GM21423 (cell line): ENCODE data around the gene VIPR2.

Experiments used
- ATAC-seq: cut with Tn5 transposase; IDR thresholded peaks from one replicate; pipeline ENCODE4 v1.9.1; 2021; ENCODE audit warnings: mild to moderate bottlenecking, moderate library complexity; ENCODE audit not compliant: unreplicated experiment

VIPR2 gene

DNA sequence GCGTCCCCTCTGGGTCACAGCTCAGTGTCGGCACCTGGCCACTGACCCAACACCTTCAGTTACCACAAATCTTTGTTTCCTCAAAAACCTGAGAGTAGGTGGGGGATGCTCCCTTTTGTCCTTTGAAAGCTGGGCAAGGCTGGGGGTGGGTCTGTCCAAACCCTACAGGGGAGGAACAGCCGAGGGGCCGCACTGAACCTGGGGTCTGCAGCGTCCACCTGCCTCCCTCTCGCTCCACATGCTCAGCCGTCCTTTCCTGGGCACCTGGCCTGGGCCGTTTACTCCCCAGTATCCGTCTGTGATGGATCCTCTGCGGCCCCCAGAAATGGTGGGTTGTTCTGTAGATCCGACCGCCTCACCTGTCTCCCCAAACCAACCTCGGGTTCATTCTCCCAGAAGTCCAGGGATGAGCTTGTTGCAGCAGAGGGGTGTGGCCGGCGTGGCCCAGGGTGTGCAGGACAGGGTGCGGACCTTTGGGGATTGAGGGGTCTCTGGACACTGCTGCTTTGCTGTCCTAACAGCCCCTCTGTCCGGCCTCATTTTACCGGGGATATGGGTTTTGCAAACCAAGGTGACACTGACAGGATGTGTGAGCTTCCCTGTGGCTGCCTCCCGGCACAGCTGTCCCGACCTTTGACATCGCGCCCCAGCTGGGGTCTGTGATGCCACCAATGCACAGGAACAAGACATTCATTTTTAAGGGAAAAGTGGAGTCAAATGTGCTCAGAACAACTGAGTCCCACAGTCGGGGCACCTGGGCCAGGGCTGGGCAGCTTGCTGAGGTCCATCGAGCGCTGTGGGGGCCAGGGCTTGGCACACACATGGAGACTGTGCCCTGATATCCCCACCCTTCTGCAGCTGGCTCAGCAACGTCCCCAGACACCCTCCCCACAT is 115.9 kb downstream of the VIPR2 start:
- ATAC-seq: no peak

DNA sequence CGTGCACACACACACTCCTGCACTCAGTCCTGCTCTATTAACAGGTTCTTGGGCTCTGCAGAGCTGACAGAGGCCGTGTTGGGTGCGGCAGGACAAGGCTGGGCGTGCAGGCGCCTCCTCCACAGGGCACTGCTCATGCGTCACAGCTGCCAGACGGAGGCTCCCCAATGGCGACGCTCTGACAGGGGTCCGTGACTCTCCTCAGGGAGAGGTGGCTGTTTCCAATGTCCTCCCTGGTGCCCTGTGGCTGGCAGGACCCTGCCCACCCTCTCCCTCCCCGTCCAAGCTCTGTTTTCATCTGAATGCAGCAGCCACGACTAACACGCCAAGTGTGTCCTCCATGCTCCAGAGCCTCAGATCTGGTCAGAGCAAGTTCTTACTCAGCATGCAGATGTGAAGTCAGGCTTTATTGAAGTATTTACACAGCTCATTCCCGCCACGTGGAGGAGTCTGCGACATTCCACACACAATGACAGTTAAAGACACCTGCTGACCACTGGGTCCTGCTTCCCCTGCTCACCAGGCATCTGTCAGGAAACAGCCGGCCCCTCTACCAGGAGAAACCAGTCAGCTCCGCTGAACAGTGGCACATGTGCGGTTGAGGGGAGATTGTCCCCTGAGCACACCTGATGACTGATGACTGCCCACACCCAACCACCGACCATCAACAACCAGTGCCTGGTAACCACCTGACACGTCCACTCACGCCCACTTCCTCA is 116.7 kb downstream of the VIPR2 start:
- ATAC-seq: no peak

- no peak for ATAC-seq
Observed at GRCh38 chr7:159027056-159027788, 117.4 kb downstream of the VIPR2 start.

DNA sequence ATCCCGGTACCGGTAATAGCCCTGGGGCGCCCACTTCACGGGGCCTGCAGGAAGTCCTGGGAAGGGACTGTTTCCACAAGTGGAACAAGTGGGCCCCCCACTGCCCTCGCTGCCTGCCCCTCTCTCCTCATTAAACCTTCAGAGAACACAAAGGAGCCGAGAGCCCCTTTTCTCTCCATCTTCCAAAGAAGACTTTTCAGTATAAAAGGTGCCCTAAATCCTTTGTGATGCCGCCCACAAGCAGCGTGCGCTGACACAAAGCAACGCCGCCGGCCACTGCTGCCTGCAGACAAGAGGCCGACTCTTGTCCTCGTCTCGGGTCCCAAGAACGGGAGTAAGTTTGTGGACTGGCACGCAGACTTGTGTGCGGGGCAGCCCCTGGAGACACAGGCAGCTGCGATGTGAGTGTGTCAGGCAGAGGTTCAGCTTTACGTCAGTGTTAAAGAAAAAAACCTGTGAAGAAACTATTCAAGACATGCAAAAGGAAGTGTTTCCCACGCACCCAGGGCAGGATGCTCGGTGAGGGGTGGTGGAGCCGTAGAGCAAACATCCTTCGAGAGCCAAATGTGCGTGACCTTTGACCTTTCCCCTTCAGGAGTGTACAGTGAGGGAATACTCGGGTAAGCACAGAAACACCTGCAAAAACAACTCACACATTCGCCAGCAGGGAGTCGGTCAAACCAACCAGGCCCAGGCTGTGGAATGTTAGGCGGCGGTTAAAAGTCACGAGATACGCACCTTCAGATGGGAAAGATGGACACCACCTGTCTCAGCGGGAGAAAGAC is 118.2 kb downstream of the VIPR2 start:
- no peak for ATAC-seq

GRCh38 chr7:159025161-159025779 is 119.4 kb downstream of the VIPR2 start:
- no peak for ATAC-seq

- no peak for ATAC-seq
Observed at GRCh38 chr7:159024280-159024951, 120.3 kb downstream of the VIPR2 start.

GRCh38 chr7:159023746-159024145 is 120.9 kb downstream of the VIPR2 start:
- ATAC-seq: no peak

DNA sequence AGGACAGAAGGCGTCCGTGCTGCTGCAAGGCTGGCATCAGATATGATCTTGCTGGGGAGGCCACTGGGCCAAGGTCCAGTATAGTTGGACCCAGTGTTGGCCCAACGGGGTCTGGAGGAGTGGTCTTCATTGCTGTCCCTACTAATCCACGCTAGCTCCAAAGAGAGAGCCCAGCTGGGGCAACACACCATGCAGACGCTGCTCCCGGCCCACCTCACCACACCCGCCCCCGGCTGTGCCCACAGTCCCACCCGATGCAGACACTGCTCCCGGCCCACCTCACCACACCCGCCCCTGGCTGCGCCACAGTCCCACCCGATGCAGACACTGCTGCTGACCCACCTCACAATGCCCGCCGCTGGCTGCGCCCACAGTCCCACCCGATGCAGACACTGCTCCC is 121.5 kb downstream of the VIPR2 start:
- no peak for ATAC-seq

DNA sequence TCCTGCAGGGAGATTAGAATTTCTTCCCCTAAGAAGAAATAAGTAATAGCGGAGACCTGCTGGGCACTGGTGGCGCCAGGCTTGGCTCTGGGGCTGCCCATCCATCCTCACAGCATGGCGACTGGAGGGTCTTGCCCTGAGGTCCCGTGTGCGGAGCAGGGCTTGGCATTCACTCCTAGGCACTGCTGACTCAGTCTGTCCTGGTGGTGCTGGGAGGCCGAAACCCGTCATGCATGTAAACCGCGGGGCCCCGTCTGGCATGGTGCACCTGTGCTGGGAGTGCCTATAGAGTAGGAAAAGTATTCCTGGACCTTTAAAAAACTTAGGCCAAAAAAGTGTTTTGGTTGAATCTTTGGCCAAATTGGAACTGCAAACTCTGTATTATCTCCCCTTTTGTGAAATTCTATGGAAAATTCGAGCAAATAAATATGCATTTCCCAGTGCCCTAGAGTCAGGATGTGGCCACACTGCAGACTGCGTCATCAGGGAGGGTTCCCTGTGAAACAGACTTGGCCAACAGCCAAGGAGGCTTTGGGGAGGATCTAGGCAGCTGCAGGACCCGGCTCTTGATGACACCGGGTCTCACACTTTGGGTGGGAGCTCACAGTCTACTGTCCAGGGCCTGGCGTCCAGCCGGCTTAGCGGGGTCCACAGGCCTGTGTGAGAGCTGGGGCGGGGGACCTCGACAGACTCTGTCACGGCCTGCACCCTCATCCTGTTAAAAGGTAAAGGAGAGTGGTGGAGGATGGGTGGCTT is 122.3 kb downstream of the VIPR2 start:
- no peak for ATAC-seq

GRCh38 chr7:159020987-159021386 is 123.7 kb downstream of the VIPR2 start:
- no peak for ATAC-seq

- ATAC-seq: no peak
Observed at GRCh38 chr7:159019111-159019510, 125.6 kb downstream of the VIPR2 start.

DNA sequence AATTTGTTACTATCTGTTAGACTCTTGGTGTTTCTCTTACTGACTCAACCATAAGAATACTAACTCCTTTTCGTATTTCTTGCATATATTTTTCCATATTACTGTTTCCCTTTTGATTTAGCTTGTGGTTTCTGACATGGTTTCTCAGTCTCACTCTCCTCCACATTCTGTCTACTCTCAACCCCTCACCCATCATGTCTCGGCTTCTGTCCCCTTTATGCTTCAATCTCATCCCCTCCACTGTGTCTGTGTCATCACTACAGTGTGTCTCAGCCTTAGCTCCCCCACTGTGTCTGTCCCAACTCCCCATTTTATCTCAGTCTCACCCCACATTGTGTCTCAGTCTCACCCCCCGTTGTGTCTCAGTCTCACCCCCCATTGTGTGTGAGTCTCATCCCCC is 126.9 kb downstream of the VIPR2 start:
- no peak for ATAC-seq

DNA sequence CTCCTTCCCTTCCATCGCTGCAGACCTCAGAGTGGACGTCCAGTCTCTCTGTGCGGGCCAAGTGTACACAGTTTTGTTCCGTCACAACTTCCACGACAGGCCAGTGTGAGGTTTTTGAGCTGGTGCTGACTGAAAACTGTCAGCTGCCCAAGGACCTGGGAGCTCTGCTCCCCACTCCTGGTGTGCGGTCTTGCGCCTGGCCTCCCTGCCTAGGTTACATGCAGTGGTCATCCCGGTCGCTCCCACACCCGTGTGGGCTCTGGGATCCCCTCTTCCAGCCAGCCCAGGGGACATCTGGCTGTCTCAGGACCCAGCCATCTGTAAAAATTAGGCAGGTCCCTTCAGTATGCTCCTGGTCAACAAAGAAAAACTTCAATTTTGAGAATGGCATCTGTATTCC is 127.5 kb downstream of the VIPR2 start:
- no peak for ATAC-seq

- no peak for ATAC-seq
Observed at GRCh38 chr7:159016591-159016990, 128.1 kb downstream of the VIPR2 start.

DNA sequence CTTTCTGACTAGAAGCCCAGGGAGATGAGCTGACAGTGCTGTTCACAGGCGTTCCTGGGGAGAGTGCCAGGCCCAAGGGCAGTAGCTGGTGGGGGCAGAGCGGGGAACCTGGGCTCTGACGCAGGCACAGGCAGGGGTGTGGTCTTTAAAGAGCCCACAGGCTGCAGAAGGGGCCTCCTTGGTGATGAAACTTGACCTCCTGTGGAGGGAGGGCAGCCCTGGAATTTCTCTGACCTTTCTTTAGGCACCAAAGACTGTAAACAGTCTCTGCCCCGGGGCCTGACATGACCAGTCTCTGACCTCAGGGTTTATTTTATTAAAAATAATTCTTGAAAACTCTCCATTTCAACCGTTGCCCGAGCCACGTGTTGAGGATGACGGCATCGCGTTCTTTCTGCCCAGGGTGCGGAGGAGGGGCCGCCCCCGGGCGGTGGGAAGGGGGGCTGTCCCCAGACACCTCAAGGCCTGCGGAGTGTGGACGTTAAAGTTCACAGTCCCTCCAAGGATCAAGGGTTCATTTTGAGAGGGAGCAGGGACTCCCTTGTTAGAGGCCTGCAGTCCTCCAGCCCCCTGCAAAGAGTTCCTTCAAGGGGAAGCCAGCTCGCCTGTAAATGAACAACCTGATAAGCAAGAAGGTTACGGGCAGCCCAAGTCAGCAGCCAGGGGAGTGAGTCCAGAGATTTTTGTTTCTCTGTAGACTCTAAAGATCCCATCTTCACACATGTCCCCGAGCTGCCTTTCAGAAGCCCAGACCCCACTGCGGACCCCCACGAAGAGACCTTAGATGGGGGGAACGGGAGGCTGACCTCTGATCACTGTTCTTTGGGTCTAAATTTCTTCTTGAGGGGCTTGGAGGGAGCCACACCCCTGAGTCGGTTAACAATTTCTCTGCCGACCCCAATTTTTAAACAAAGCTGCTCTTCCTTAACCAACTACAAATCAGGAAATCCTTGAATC is 128.9 kb downstream of the VIPR2 start:
- no peak for ATAC-seq

DNA sequence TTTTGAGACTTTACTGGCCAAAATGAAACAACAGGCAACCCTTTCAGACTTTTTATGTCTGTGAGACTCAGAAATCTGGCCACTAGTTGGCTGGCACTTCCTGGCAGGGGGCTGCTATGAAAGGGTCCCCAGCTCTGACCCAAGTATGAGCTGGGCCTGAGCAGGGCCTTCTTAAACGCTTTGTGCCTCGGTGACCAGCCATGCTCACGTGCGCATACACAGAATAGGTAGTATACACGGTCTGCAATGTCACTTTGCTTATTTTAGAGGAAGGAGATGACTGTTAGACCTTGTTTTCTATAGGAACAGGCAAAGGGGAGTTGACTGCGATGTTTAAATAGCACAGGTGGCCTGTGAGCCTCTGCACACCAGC is 129.6 kb downstream of the VIPR2 start:
- ATAC-seq: no peak

DNA sequence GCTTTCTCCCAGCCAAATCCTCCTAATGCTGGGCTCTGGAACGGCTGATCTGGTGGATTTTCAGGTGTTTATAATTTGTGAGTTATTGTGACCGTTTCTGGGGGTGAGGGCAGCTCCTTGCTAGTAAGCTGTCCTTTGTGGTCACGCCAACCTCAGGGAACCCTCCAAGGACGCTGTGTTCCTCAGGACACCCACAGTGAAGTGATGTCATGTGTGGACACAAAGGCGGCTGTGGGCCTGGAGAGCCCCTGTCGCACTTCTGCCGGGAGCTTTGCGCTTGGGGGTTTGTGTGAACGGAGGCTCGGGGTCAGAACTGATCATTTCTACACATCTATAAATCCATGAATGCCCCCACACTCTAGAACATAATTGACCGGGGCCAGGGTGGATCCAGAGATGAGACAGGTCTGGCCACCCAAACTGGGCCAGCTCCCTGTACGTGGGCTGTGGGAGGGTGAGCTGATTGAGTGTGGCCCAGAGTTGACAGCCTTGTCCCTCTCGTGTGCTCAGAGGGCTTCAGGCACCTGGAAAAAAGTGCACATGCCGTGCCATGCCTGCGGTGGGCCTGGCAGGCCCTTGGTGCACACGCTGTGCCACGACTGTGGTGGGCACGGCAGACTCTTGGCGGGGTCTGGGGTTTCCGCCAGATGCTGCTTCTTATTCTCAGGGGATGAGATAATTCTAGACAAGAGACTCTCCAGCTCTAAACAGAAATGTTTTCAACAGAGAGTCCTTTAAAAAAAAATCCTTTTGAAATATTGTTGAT is 130.2 kb downstream of the VIPR2 start:
- ATAC-seq: no peak
